K562 (cell line): Measurements from ENCODE around the gene RPLP2. TPM values are rescaled to one million over a fixed set of nuclear protein-coding genes. Genes with fewer than 3 reads are reported as not detected.

ENCODE experiments used
- FOS ChIP-seq: IDR thresholded peaks from 3 replicates; pipeline ENCODE4 v1.6.1; 2011; ENCODE audit not compliant: insufficient read length; ENCODE audit errors: extremely low read depth
- GTF2F1 ChIP-seq: IDR thresholded peaks from 2 replicates; pipeline ENCODE4 v1.6.1; 2011; ENCODE audit warnings: low read depth, low read length, improper control_type of control experiment
- HSF4 ChIP-seq: fragments of 250-450 bp; sonication (Bioruptor Pico); IDR thresholded peaks from 2 replicates; pipeline ENCODE4 v2.1.2; 2022; ENCODE audit warnings: mild to moderate bottlenecking, moderate library complexity, borderline replicate concordance
- JUN ChIP-seq, 2 experiments: sonication (generic) in 1 of 2; formaldehyde crosslinking in 1 of 2; IDR thresholded peaks; 2 replicates each; pipeline versions ENCODE4 v1.6.1 to v1.8.0; 2012 to 2022; ENCODE audit warnings: borderline replicate concordance in 2 of 2, mild to moderate bottlenecking in 2 of 2, improper control_type of control experiment in 1 of 2, low read depth in 1 of 2, low read length in 1 of 2, missing genetic modification reagents in 1 of 2
- MYBL2 ChIP-seq, 2 experiments: fragments of 450-650 bp in 1 of 2; sonication (generic) in 1 of 2; formaldehyde crosslinking in 1 of 2; IDR thresholded peaks; 2 replicates each; pipeline versions ENCODE4 v1.6.1 to v1.8.1; 2017 to 2022; ENCODE audit warnings: borderline replicate concordance in 1 of 2, inconsistent platforms in 1 of 2, low read depth in 1 of 2, mild to moderate bottlenecking in 1 of 2, missing genetic modification reagents in 1 of 2, moderate library complexity in 1 of 2
- RBM14 ChIP-seq: fragments of 200-400 bp; formaldehyde crosslinking; IDR thresholded peaks from 2 replicates; pipeline ENCODE4 v1.6.1; 2018; ENCODE audit warnings: low read depth, mild to moderate bottlenecking, low read length, moderate library complexity, borderline replicate concordance; ENCODE audit not compliant: insufficient read depth
- RBM22 ChIP-seq: fragments of 200-400 bp; formaldehyde crosslinking; IDR thresholded peaks from 2 replicates; pipeline ENCODE4 v1.6.1; 2018; ENCODE audit warnings: low read length, low read depth; ENCODE audit not compliant: poor library complexity, severe bottlenecking
- RUNX1 ChIP-seq: sonication (generic); IDR thresholded peaks from 2 replicates; pipeline ENCODE4 v1.6.1; 2016; ENCODE audit warnings: antibody characterized with exemption, low read depth
- STAT5B ChIP-seq: fragments of 250-450 bp; sonication (Bioruptor Pico); IDR thresholded peaks from 2 replicates; pipeline ENCODE4 v1.8.0; 2021; ENCODE audit warnings: mild to moderate bottlenecking, inconsistent platforms
- ZFPM2 ChIP-seq: fragments of 250-450 bp; sonication (Bioruptor Pico); IDR thresholded peaks from 2 replicates; pipeline ENCODE4 v1.5.1; 2022; ENCODE audit warnings: mild to moderate bottlenecking
- ZNF134 ChIP-seq: fragments of 250-450 bp; sonication (Bioruptor Pico); conservative IDR thresholded peaks from 2 replicates; pipeline ENCODE4 v1.4.0; 2020
- ZNF384 ChIP-seq: IDR thresholded peaks from 2 replicates; pipeline ENCODE4 v1.6.1; 2012; ENCODE audit warnings: low read depth, low read length, improper control_type of control experiment
- ZNF695 ChIP-seq: fragments of 450-650 bp; formaldehyde crosslinking; IDR thresholded peaks from 2 replicates; pipeline ENCODE4 v1.4.0; 2020; ENCODE audit warnings: mild to moderate bottlenecking, moderate library complexity
- ZSCAN29 ChIP-seq: fragments of 450-650 bp; IDR thresholded peaks from 2 replicates; pipeline ENCODE4 v1.6.1; 2017
- polyA plus RNA-seq, 8 experiments: library from polyadenylated mRNA; depleted of rRNA in 4 of 8; stranded (reverse) in 5 of 8; unstranded in 3 of 8; fragments of >200 nt; fragmentation: Nextera tagmentation in 2 of 8; fragmentation: Illumina TruSeq in 1 of 8; extraction: Ambion mirVana in 2 of 8; extraction: Trizol in 1 of 8; gene quantifications; 2 replicates each; pipeline versions ENCODE4 v1.2.1 to v1.2.3, GENCODE V29; 2011 to 2014; ENCODE audit warnings: inconsistent platforms in 1 of 8, missing spikeins in 1 of 8
- total RNA-seq, 7 experiments: library from RNA; depleted of rRNA in 6 of 7; stranded (reverse); fragments of >200 nt in 6 of 7; fragmentation: Illumina TruSeq in 2 of 7; extraction: Trizol in 2 of 7; gene quantifications; 2 replicates each; pipeline versions ENCODE4 v1.2.1 to v1.2.3, GENCODE V29; 2011 to 2021; ENCODE audit warnings: low replicate concordance in 1 of 7
- TF ChIP-seq, protein P1 (sequence below): fragments of 250-450 bp; sonication (Bioruptor Pico); IDR thresholded peaks from 2 replicates; pipeline ENCODE4 v1.8.0; 2021; ENCODE audit warnings: mild to moderate bottlenecking, moderate library complexity
- TF ChIP-seq, protein P2 (sequence below): fragments of 250-450 bp; sonication (Bioruptor Pico); IDR thresholded peaks from 2 replicates; pipeline ENCODE4 v1.4.0; 2020; ENCODE audit warnings: mild to moderate bottlenecking
- TF ChIP-seq, protein P3 (sequence below): fragments of 450-650 bp; IDR thresholded peaks from 2 replicates; pipeline ENCODE4 v1.7.1; 2018; ENCODE audit warnings: mild to moderate bottlenecking, low read depth; ENCODE audit not compliant: partially characterized antibody
- TF ChIP-seq, protein P4 (sequence below): sonication (generic); formaldehyde crosslinking; IDR thresholded peaks from 2 replicates; pipeline ENCODE4 v1.5.0; 2020; ENCODE audit warnings: missing genetic modification reagents

Gene RPLP2
- total and polyA plus RNA-seq, 9 of the 15 experiments (the other 6 are each of a cell fraction or from before 2014, with no cell fraction given), result 528 to 3,807 (median 1,633) TPM

GRCh38 chr11:809287-810039 lies at the start of gene RPLP2 (continued):
- TF ChIP-seq RUNX1 (no peak), ZFPM2 (peak; percentile 5; the same call in 1 of the 2 replicates), ZNF695 (CRISPR knock-in tag) (no peak), ZSCAN29 (0 out of 2 replicates have a peak, but pooled peaks have one; percentile 32), STAT5B (CRISPR knock-in tag) (no peak), GTF2F1 (peak; percentile 94), ZNF384 (peak; percentile 3; the same call in 1 of the 2 replicates), MYBL2 (IDR thresholded peaks at IDR 0.05; ENCODE audit: low read depth) (no peak), MYBL2 (CRISPR knock-in tag; IDR thresholded peaks at IDR 0.05; ENCODE audit: borderline replicate concordance) (no peak), RBM14 (0 out of 2 replicates have a peak, but pooled peaks have one; percentile 62), JUN (IDR thresholded peaks at IDR 0.05; ENCODE audit: borderline replicate concordance, low read depth, low read length) (peak; percentile 19), JUN (CRISPR knock-in tag; IDR thresholded peaks at IDR 0.05; ENCODE audit: borderline replicate concordance) (peak; percentile 97; the same call in 1 of the 2 replicates), RBM22 (no peak), HSF4 (CRISPR knock-in tag) (no peak), FOS (peak; percentile 50), ZNF134 (CRISPR knock-in tag) (no peak)
- TF ChIP-seq, protein P1, sequence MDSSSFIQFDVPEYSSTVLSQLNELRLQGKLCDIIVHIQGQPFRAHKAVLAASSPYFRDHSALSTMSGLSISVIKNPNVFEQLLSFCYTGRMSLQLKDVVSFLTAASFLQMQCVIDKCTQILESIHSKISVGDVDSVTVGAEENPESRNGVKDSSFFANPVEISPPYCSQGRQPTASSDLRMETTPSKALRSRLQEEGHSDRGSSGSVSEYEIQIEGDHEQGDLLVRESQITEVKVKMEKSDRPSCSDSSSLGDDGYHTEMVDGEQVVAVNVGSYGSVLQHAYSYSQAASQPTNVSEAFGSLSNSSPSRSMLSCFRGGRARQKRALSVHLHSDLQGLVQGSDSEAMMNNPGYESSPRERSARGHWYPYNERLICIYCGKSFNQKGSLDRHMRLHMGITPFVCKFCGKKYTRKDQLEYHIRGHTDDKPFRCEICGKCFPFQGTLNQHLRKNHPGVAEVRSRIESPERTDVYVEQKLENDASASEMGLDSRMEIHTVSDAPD (CRISPR knock-in tag), result no peak
- TF ChIP-seq, protein P2, sequence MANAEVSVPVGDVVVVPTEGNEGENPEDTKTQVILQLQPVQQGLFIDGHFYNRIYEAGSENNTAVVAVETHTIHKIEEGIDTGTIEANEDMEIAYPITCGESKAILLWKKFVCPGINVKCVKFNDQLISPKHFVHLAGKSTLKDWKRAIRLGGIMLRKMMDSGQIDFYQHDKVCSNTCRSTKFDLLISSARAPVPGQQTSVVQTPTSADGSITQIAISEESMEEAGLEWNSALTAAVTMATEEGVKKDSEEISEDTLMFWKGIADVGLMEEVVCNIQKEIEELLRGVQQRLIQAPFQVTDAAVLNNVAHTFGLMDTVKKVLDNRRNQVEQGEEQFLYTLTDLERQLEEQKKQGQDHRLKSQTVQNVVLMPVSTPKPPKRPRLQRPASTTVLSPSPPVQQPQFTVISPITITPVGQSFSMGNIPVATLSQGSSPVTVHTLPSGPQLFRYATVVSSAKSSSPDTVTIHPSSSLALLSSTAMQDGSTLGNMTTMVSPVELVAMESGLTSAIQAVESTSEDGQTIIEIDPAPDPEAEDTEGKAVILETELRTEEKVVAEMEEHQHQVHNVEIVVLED (CRISPR knock-in tag), result peak; percentile 94
- TF ChIP-seq, protein P3, sequence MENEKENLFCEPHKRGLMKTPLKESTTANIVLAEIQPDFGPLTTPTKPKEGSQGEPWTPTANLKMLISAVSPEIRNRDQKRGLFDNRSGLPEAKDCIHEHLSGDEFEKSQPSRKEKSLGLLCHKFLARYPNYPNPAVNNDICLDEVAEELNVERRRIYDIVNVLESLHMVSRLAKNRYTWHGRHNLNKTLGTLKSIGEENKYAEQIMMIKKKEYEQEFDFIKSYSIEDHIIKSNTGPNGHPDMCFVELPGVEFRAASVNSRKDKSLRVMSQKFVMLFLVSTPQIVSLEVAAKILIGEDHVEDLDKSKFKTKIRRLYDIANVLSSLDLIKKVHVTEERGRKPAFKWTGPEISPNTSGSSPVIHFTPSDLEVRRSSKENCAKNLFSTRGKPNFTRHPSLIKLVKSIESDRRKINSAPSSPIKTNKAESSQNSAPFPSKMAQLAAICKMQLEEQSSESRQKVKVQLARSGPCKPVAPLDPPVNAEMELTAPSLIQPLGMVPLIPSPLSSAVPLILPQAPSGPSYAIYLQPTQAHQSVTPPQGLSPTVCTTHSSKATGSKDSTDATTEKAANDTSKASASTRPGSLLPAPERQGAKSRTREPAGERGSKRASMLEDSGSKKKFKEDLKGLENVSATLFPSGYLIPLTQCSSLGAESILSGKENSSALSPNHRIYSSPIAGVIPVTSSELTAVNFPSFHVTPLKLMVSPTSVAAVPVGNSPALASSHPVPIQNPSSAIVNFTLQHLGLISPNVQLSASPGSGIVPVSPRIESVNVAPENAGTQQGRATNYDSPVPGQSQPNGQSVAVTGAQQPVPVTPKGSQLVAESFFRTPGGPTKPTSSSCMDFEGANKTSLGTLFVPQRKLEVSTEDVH, result peak; percentile 96
- TF ChIP-seq, protein P4, sequence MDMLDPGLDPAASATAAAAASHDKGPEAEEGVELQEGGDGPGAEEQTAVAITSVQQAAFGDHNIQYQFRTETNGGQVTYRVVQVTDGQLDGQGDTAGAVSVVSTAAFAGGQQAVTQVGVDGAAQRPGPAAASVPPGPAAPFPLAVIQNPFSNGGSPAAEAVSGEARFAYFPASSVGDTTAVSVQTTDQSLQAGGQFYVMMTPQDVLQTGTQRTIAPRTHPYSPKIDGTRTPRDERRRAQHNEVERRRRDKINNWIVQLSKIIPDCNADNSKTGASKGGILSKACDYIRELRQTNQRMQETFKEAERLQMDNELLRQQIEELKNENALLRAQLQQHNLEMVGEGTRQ, result no peak
